ENCODE results near the gene GUCY1A2.

DNA sequence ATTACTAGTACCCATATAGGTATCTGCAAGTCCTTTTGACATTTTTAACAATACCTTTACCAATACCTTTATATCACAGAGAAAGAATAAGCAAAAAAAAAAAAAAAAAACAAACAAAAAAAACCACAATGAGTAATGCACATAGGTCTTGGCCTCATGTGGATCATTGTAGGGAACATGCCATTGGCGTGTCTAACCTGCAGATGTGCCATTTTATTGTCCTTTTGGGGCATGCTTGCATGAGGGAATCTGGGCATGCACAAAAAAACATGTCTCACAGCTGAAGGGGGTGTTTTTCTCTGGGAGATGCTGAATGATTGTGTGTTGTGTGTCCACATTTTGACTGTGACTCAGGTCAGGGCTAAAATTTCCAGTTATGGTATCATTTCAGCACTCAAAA is 361.6 kb downstream of the GUCY1A2 start:
- TF ChIP-seq, protein P1, sequence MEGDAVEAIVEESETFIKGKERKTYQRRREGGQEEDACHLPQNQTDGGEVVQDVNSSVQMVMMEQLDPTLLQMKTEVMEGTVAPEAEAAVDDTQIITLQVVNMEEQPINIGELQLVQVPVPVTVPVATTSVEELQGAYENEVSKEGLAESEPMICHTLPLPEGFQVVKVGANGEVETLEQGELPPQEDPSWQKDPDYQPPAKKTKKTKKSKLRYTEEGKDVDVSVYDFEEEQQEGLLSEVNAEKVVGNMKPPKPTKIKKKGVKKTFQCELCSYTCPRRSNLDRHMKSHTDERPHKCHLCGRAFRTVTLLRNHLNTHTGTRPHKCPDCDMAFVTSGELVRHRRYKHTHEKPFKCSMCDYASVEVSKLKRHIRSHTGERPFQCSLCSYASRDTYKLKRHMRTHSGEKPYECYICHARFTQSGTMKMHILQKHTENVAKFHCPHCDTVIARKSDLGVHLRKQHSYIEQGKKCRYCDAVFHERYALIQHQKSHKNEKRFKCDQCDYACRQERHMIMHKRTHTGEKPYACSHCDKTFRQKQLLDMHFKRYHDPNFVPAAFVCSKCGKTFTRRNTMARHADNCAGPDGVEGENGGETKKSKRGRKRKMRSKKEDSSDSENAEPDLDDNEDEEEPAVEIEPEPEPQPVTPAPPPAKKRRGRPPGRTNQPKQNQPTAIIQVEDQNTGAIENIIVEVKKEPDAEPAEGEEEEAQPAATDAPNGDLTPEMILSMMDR (IDR thresholded peaks at IDR 0.05): no peak
- TF ChIP-seq POLR2A (IDR thresholded peaks at IDR 0.05): no peak
